Right lobe of liver (tissue), 6 donors: ENCODE results near the gene MACROD2. TPM values are rescaled to one million over a fixed set of nuclear protein-coding genes. Genes with fewer than 3 reads are reported as not detected.
A peak's percentile ranks its signal among the peaks of the same experiment; 100 is the strongest.

Source experiments
- ATAC-seq, 4 donors: fragments of 200-7000 bp; cut with Tn5 transposase; one replicate each; pipeline ENCODE4 v1.9.1; 2020; ENCODE audit warnings: mild to moderate bottlenecking in 4 of 4, moderate library complexity in 4 of 4
- DNase-seq, 3 donors: peaks; one replicate each; pipeline ENCODE4 v3.0.0-alpha.2; 2020
- H3K27ac ChIP-seq, 3 donors: fragments of 200-600 bp; one replicate each; pipeline ENCODE4 v1.8.0; 2022
- H3K27me3 ChIP-seq, 2 donors: fragments of 200-600 bp; one replicate each; pipeline ENCODE4 v1.8.0; 2022
- H3K36me3 ChIP-seq, 4 donors: fragments of 200-600 bp; sonication (generic) in 1 of 4; one replicate each; pipeline versions ENCODE4 v1.5.1 to v1.8.0; 2017 to 2022; ENCODE audit warnings: control low read depth in 1 of 4
- H3K4me1 ChIP-seq, 4 donors: fragments of 200-600 bp; sonication (generic) in 1 of 4; one replicate each; pipeline versions ENCODE4 v1.5.1 to v1.8.0; 2017 to 2022; ENCODE audit warnings: control low read depth in 1 of 4
- H3K4me3 ChIP-seq, 3 donors: fragments of 200-600 bp; one replicate each; pipeline ENCODE4 v1.8.0; 2022
- H3K9me3 ChIP-seq, 4 donors: fragments of 200-600 bp; sonication (generic) in 1 of 4; one replicate each; pipeline versions ENCODE4 v1.5.1 to v1.8.0; 2017 to 2022; ENCODE audit warnings: control low read depth in 1 of 4
- CTCF ChIP-seq, 4 donors: fragments of 200-600 bp in 3 of 4; fragments of 450-650 bp in 1 of 4; IDR thresholded peaks; one replicate each; pipeline versions ENCODE4 v1.5.1 to v1.8.0; 2016 to 2022; ENCODE audit warnings: antibody characterized with exemption in 4 of 4, mild to moderate bottlenecking in 2 of 4
- POLR2A ChIP-seq: fragments of 450-650 bp; IDR thresholded peaks from one replicate; pipeline ENCODE4 v1.6.1; 2017; ENCODE audit warnings: antibody characterized with exemption, mild to moderate bottlenecking
- WGBS: methylation state at CpG from one replicate; pipeline ENCODE4 v1.1.6; 2018; ENCODE audit warnings: low coverage, low lambda C conversion rate; ENCODE audit not compliant: insufficient coverage; ENCODE audit errors: missing lambda C conversion rate; 5-methylcytosine and 5-hydroxymethylcytosine counted together
- intact Hi-C, 2 donors: fragments of 100-400 bp; cut with DNase I; formaldehyde crosslinking; loops; one replicate each; pipeline versions ENCODE4 v1.11.2 to v1.14.1; 2022
- total RNA-seq, 6 experiments: library from RNA; depleted of rRNA in 2 of 6; stranded (reverse); fragments of >200 nt in 2 of 6; fragmentation: NEBNext Ultra II Directional in 3 of 6; extraction: Animal tissue kit (Norgen Biotek cat#: 25700) in 3 of 6; gene quantifications; one replicate each; pipeline versions ENCODE4 v1.1.0 to v1.2.4, GENCODE V29; 2016 to 2023
- donor health status: DM: no; HTN: yes; CAD: no.
- donor health status: DM: no; HTN: no; CAD: no.
- donor health status: DM: no; HTN: no; CAD: no.
- donor health status: DM: no; HTN: yes; CAD: no.
- donor health status: DM: no; HTN: yes; CAD: no.

MACROD2 gene
- total RNA-seq, 6 experiments from 2014 or later: 1.2 to 5.5 (median 3.3) TPM

GRCh38 chr20:15603978-15604805 is 1608.9 kb downstream of the MACROD2 start:
- no peak for DNase-seq
- H3K4me1 ChIP-seq: no peaks in the 10 kb centered on the region
- intact Hi-C loops: no loop called here
- H3K4me3 ChIP-seq: no peak overlapping the region
- no peaks in the 10 kb centered on the region for H3K27me3 ChIP-seq
- no peak for TF ChIP-seq POLR2A
- TF ChIP-seq CTCF (IDR thresholded peaks at IDR 0.05): no peak
- no peaks in the 10 kb centered on the region for H3K36me3 ChIP-seq
- no peak for ATAC-seq
- 55% methylated on average over 4 of the region's 4 CpGs for WGBS
- H3K9me3 ChIP-seq: no peaks in the 10 kb centered on the region
- no peak overlapping the region for H3K27ac ChIP-seq

- no peak for ATAC-seq
- intact Hi-C loops: no loop called here
- WGBS: 72% methylated on average over 4 of the region's 4 CpGs
- H3K36me3 ChIP-seq: no peaks in the 10 kb centered on the region
- no peaks in the 10 kb centered on the region for H3K9me3 ChIP-seq
- no peaks in the 10 kb centered on the region for H3K27me3 ChIP-seq
- DNase-seq: no peak
- no peak overlapping the region for H3K27ac ChIP-seq
- H3K4me1 ChIP-seq: peaks cover 0 to 16% (median 4%) of the 10 kb centered on the region in 4 donors
- H3K4me3 ChIP-seq: no peak overlapping the region
- TF ChIP-seq CTCF (IDR thresholded peaks at IDR 0.05) (no peak), POLR2A (no peak)
Measured at GRCh38 chr20:15609921-15610320, 1614.6 kb downstream of the MACROD2 start.

GRCh38 chr20:15610787-15611186 is 1615.5 kb downstream of the MACROD2 start:
- no peaks in the 10 kb centered on the region for H3K27me3 ChIP-seq
- no peaks in the 10 kb centered on the region for H3K36me3 ChIP-seq
- no peaks in the 10 kb centered on the region for H3K9me3 ChIP-seq
- 34% methylated on average over 2 of the region's 2 CpGs for WGBS
- H3K4me3 ChIP-seq: no peak overlapping the region
- H3K4me1 ChIP-seq: peaks cover 0 to 16% (median 4%) of the 10 kb centered on the region in 4 donors
- intact Hi-C loops: no loop called here
- H3K27ac ChIP-seq: no peak overlapping the region
- DNase-seq (no peak), ATAC-seq (peak; percentile 78 to 87 (median 86))
- TF ChIP-seq POLR2A: no peak
- TF ChIP-seq CTCF (IDR thresholded peaks at IDR 0.05): no peak

- ATAC-seq (no peak), DNase-seq (no peak)
- intact Hi-C loops: no loop called here
- Histone ChIP-seq H3K4me3 (no peak overlapping the region), H3K36me3 (no peaks in the 10 kb centered on the region), H3K4me1 (peaks cover 0 to 16% (median 4%) of the 10 kb centered on the region in 4 donors), H3K9me3 (no peaks in the 10 kb centered on the region), H3K27me3 (no peaks in the 10 kb centered on the region), H3K27ac (no peak overlapping the region)
- TF ChIP-seq POLR2A (no peak), CTCF (IDR thresholded peaks at IDR 0.05) (no peak)
- 96% methylated on average over 4 of the region's 4 CpGs for WGBS
Measured at GRCh38 chr20:15611541-15611940, 1616.2 kb downstream of the MACROD2 start.
